IPS DF 4.7 (cell line): Measurements from ENCODE around the gene KRTAP10-11.
"Not testable (repeated sequence)": the region's sequence is repeated elsewhere in the genome, so short reads cannot be mapped to it uniquely, and the experiment has no call there.

Source experiments
- DNase-seq: peaks from one replicate; pipeline ENCODE4 v3.0.0-alpha.2; 2013; ENCODE audit warnings: low spot score; ENCODE audit errors: extremely low read depth

KRTAP10-11 gene

GRCh38 chr21:44638506-44639330, 7.5 kb upstream of the KRTAP10-11 start:
- DNase-seq = not testable (repeated sequence)

DNA sequence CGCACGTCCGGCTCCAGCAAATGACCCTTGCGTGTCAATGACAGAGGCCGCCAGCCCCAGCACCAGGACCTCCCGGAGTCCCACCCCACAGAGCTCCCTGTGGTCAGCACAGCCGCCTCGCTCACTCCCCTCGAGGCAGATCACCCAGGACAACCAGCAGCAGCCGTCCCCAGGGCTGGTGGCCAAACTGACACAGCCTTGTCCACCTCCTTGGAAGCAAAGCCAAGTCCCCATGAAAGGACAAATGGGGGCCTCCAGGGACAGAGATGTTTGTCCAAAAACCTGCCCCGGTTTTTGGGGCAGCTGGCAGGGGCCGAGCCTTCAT, 6.9 kb upstream of the KRTAP10-11 start:
- no peak for DNase-seq

- no peak for DNase-seq
Measured at GRCh38 chr21:44640761-44641160, 5.5 kb upstream of the KRTAP10-11 start.

DNA sequence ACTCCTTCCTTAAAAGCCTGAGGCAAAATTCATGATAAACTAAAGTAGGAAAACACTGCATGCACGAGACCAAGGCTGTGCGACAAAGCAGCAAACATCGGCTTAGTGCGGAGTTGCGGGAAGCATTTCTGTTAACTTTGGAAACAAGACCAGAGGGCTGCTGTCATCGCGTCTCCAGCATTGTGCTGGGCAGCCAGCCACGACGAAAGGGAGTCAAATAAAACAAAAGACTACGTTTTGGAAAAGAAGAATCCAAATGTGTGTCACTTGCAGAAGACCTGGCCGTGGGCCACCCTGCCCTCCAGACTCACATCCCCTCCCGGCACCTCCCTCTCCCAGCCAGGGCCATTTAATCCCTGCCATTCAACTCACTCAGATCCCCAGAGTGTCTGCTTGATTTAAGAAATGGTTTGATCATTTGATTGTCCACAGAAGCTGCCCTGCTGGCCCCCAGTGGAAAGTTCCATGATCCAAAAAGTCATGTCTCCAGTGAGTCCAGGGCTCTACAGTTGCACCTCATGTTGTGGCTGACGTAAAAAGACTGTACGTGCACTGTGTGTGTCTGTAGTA, 2.4 kb upstream of the KRTAP10-11 start:
- DNase-seq = no peak

GRCh38 chr21:44644878-44645277, 1.3 kb upstream of the KRTAP10-11 start:
- no peak for DNase-seq

GRCh38 chr21:44647222-44647552, 973 bp downstream of the KRTAP10-11 start:
- DNase-seq = no peak

GRCh38 chr21:44648557-44649311, 2.5 kb downstream of the KRTAP10-11 start:
- DNase-seq = no peak

DNA sequence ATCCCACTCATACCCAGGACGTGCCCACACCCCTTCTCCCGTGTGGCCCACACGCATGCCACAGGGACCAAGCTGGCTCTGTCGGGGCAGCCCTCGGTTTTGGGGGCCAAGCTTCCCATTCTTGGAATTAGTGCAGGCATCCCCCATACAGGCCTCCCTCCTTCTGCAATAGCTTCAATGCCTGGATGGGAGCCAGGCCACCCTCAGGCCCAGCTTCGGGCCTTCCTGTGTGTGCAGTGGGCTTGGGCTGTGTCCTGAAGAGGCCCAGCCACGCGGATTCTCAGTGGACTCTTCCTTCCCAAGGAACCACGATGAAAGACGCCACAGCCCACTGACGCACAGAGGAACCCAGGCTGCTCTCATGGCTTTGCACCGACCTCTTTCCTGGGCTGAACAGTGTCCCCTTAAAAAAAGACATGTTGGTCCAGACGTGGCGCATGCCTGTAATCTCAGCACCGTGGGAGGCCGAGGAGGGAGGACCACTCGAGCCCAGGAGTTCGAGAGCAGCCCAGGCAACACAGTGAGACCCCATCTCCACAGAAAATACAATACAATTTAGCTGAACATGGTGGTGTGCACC, 3.4 kb downstream of the KRTAP10-11 start:
- no peak for DNase-seq

DNA sequence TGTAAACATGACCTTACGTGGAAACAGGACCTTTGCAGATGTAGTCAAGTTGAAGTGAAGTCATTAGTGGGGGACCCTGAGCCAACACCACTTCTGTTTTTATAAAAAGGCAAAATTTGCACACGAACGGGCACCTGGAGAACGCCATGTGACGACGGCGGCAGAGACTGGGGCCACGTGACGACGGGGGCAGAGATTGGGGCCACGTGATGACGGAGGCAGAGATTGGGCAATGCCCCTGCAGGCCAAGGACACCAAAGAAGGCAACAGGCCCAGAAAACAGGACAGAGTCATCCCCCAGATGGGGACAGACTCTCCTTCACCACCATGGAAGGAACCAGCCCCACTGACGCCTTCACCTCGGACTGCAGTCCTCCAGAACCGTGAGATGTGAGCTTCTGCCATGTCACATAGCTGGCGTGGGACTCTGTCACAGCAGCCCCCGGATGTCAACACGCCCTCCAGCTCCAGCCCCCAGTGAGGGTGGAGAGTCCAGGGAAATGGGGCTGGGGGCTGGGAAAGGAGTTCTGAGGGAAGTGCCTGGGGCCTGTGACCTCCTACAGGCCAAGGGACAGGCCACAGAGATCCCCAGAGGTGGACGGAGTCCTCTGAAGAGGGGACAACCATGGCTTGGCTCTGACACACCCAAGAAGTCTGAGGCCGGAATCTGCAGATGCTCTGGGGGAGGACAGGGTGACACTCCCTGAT, 4.2 kb downstream of the KRTAP10-11 start:
- DNase-seq = no peak

DNA sequence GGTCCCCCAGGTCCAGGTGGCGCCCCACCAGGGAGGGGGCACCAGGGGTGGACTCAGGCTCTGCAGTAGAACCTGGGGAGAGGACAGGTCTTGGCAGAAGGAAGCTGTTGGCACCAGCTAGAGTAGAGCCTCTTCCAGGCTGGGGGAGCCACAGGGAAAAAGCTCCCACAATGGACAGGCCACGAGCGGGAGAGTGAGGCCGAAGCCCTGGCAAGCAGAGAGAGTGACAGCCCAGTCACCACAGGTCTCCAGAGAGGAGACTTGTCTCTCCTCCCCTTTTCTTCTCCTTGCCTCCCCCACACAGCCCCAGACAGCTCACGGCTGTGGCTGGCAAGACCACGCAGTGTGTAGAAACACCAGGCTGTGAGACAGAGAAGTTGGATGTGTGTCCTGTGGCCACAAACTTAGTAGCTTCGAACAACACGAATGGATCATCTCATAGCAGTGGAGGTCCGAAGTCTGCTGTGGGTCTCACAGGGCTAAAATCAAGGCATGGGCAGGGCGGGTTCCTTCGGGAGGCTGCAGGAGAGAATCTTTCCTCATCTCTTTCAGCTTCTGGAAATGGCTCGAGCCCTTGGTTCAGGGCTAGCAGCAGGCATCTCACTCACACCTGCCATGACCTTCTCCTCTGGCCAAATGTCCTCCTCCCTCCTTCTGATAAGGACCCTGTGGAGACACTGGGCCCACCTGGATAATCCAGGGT, 4.9 kb downstream of the KRTAP10-11 start:
- no peak for DNase-seq

GRCh38 chr21:44653123-44653522, 6.9 kb downstream of the KRTAP10-11 start:
- DNase-seq = no peak

GRCh38 chr21:44653656-44654575, 7.7 kb downstream of the KRTAP10-11 start:
- DNase-seq = no peak

DNA sequence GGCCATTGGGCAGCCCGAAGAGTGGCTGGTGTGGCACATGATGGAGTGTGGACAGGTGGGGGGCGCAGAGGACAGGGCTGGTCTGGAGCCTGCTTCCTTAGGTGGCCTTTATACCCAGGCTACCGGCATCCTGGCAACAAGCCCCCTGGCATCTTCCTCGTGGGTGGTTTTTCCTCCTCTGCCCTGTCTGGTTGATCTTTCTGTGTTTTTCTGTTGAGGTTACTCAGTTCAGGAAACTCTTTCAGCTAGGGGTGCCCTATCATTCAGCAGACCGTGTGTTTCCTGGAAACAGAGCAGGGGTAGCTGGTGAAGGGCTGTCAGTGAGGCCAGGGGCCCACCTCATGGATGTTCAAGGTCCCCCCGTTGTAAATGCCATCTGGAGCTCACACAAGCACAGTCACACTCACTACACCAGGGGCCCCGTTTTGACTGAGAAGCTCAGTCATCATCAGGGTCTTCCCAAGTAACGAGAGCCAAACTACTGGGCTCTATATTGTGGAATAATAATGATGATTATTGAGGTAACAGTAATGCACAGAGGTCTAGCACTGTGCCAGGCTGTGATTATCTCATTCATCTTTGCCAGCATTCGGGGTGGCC, 8.5 kb downstream of the KRTAP10-11 start, which contains the start of gene KRTAP12-4:
TSS of gene KRTAP12-4 (minus strand) at position 84 of the 600 bp plus-strand sequence. CDS start at position 39, 45 bp downstream.
- DNase-seq = no peak

DNA sequence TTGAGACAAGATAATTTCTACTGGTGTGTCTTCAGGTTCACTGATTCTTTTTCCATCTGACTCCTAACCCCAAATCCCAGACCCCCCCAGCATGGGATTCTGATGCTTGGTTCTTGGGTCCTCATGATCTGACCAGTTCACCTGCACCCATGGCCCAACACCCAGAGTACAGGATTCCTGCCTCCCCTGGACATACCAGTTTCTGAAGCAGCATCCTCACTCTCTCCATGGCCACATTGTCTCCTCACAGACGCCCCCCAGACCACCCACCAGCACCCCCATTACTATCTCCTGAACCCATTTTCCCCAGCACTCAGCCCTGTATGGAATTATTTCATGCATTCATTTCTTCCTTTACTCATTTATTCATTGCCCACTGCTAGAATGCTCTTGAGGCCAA, 10.7 kb downstream of the KRTAP10-11 start:
- no peak for DNase-seq

DNA sequence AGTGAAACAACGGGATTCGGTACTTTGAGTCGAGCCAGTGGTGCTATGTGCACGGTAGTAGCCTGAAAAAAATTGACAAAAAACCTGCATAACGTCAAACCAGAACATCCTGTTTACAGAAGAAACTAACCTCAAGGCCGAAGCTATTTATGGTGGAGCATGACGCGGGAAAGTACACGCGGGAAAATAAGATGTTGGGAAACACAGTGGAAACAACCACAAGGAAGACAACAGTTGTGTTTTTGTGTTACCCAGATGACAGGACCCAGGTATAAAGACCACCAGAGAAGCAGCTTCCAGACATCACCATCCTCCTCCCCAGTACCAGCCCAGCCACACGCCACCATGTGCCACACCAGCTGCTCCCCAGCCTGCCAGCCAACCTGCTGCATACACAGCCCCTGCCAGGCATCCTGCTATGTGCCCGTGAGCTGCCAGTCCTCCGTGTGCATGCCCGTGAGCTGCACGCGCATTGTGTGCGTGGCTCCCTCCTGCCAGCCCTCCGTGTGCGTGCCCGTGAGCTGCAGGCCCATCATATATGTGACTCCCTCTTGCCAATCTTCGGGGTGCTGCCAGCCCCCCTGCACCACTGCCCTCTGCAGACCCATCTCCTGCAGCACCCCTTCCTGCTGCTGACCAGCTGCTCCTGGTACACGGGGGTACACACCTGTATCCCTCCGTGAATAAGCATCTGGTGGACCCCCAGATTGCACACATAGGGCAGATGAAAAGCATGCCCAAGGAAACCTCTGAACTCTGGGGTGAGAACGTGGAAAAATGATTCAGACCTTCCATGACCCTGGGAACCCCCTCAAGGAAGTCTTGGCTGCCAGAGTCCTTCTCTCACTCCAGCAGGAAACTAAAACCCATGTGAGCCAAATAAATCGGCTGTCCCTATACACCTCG, 11.7 kb downstream of the KRTAP10-11 start, which contains the start of gene KRTAP12-3:
TSS of gene KRTAP12-3 (plus strand) at position 298 of the 906 bp plus-strand sequence. CDS start at position 346, 48 bp downstream.
- no peak for DNase-seq

DNA sequence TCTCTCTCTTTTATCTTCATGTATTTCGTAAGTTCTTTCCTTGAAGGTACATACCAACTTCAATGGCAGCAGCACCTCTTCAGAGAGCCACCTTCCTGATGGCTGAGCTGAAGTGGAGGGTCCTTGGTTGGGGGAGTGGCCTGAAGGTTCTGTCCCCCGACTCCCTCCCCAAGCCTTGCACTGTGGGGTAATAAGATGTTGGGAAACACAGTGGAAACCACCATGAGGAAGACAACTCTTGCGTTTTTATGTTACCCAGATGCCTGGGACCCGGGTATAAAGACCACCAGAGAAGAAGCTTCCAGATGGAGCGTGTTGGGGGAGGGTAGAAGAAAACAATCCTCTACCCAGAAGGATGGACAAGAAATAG, 12.3 kb downstream of the KRTAP10-11 start:
- no peak for DNase-seq

DNA sequence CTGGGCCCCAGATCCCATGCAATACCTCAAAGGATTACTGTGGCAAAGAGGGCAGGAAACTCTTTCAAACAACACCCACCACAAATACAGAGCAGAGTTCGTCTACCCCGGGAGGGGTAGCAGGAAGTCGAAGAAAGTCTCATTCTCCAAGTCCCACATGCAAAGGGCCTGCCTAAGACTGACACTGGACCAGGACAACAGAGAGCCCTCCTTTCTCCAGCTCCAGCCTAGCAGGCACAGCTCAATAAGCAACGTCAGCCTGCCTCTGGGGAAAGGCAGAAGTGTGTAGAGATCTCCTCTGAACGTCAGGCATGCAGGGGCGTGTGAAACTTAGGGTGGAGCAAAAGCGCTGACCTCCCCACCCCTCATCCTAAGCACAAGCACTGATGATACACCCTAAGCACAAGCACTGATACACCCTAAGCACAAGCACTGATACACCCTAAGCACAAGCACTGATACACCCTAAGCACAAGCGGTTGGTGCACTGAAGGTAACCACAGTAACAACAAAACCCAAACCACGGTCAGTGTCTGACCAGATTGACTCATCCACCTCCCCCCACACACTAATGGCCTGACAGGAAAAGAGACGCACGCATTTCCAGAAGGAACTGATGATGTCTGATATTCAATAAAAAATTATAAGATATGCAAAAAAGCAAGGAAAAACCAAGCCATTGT, 12.8 kb downstream of the KRTAP10-11 start:
- no peak for DNase-seq

DNA sequence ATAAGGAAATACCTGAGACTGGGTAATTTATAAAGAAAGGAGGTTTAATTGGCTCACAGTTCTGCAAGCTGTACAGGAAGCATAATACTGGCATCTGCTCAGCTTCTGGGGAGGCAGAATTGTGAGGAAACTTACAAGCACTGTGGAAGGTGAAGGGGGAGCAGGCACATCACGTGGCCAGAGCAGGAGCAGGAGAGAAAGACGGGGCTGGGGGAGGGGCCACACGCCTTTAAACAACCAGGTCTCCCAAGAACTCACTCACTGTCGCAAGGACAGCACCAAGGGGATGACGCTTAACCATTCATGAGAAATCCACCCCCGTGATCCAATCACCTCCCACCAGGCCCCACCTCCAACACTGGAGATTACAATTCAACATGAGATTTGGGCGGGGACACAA, 15.4 kb downstream of the KRTAP10-11 start:
- peak; percentile 11 for DNase-seq
